ENCODE measurements around the gene NAT10.

DNA sequence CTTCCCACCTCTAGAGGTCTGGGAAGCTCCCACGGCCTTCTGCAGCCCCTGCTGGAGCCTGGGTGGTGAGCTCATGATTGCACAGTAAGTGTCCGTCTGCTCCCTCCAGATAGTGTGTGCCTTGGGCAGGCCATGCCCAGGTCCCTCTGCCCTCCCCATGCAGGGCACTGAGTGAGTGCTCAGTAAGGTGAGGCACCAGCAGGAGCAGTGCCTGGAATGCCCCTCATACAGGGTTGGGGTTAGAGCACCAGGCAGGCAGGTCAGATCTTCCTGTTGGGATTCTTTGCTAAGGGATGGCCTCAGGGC, 50.3 kb downstream of the NAT10 start:
- TF ChIP-seq, protein P1, sequence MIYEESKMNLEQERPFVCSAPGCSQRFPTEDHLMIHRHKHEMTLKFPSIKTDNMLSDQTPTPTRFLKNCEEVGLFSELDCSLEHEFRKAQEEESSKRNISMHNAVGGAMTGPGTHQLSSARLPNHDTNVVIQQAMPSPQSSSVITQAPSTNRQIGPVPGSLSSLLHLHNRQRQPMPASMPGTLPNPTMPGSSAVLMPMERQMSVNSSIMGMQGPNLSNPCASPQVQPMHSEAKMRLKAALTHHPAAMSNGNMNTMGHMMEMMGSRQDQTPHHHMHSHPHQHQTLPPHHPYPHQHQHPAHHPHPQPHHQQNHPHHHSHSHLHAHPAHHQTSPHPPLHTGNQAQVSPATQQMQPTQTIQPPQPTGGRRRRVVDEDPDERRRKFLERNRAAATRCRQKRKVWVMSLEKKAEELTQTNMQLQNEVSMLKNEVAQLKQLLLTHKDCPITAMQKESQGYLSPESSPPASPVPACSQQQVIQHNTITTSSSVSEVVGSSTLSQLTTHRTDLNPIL (CRISPR knock-in tag; IDR thresholded peaks at IDR 0.05; ENCODE audit: low read depth): no peak
- no peak for TF ChIP-seq ISL1 (CRISPR knock-in tag; IDR thresholded peaks at IDR 0.05)
- TF ChIP-seq ZFP3 (CRISPR knock-in tag; IDR thresholded peaks at IDR 0.05): no peak
- TF ChIP-seq ZNF8 (CRISPR knock-in tag; IDR thresholded peaks at IDR 0.05): no peak
- TF ChIP-seq, protein P2, sequence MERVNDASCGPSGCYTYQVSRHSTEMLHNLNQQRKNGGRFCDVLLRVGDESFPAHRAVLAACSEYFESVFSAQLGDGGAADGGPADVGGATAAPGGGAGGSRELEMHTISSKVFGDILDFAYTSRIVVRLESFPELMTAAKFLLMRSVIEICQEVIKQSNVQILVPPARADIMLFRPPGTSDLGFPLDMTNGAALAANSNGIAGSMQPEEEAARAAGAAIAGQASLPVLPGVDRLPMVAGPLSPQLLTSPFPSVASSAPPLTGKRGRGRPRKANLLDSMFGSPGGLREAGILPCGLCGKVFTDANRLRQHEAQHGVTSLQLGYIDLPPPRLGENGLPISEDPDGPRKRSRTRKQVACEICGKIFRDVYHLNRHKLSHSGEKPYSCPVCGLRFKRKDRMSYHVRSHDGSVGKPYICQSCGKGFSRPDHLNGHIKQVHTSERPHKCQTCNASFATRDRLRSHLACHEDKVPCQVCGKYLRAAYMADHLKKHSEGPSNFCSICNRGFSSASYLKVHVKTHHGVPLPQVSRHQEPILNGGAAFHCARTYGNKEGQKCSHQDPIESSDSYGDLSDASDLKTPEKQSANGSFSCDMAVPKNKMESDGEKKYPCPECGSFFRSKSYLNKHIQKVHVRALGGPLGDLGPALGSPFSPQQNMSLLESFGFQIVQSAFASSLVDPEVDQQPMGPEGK (CRISPR knock-in tag; IDR thresholded peaks at IDR 0.05; ENCODE audit: borderline replicate concordance): no peak
- no peak for TF ChIP-seq SNAI2 (CRISPR knock-in tag; IDR thresholded peaks at IDR 0.05)
- no peak for TF ChIP-seq BACH2 (CRISPR knock-in tag; IDR thresholded peaks at IDR 0.05; ENCODE audit: borderline replicate concordance)
- no peak for TF ChIP-seq RARB (CRISPR knock-in tag; IDR thresholded peaks at IDR 0.05)
- no peak for TF ChIP-seq ZFP30 (CRISPR knock-in tag; IDR thresholded peaks at IDR 0.05)
- no peak for TF ChIP-seq TCF4 (CRISPR knock-in tag; IDR thresholded peaks at IDR 0.05; ENCODE audit: borderline replicate concordance)
- TF ChIP-seq, protein P3, sequence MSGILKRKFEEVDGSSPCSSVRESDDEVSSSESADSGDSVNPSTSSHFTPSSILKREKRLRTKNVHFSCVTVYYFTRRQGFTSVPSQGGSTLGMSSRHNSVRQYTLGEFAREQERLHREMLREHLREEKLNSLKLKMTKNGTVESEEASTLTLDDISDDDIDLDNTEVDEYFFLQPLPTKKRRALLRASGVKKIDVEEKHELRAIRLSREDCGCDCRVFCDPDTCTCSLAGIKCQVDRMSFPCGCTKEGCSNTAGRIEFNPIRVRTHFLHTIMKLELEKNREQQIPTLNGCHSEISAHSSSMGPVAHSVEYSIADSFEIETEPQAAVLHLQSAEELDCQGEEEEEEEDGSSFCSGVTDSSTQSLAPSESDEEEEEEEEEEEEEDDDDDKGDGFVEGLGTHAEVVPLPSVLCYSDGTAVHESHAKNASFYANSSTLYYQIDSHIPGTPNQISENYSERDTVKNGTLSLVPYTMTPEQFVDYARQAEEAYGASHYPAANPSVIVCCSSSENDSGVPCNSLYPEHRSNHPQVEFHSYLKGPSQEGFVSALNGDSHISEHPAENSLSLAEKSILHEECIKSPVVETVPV (CRISPR knock-in tag; IDR thresholded peaks at IDR 0.05): no peak
- TF ChIP-seq TOX (CRISPR knock-in tag; IDR thresholded peaks at IDR 0.05; ENCODE audit: borderline replicate concordance): no peak
- TF ChIP-seq ZC3H10 (CRISPR knock-in tag; IDR thresholded peaks at IDR 0.05): no peak
